HG03175 (cell line): Measurements from ENCODE around the gene DGCR2.

ENCODE experiments used
- ATAC-seq: cut with Tn5 transposase; IDR thresholded peaks from one replicate; pipeline ENCODE4 v1.9.1; 2021; ENCODE audit warnings: mild to moderate bottlenecking, moderate library complexity; ENCODE audit not compliant: unreplicated experiment

DGCR2 gene

DNA sequence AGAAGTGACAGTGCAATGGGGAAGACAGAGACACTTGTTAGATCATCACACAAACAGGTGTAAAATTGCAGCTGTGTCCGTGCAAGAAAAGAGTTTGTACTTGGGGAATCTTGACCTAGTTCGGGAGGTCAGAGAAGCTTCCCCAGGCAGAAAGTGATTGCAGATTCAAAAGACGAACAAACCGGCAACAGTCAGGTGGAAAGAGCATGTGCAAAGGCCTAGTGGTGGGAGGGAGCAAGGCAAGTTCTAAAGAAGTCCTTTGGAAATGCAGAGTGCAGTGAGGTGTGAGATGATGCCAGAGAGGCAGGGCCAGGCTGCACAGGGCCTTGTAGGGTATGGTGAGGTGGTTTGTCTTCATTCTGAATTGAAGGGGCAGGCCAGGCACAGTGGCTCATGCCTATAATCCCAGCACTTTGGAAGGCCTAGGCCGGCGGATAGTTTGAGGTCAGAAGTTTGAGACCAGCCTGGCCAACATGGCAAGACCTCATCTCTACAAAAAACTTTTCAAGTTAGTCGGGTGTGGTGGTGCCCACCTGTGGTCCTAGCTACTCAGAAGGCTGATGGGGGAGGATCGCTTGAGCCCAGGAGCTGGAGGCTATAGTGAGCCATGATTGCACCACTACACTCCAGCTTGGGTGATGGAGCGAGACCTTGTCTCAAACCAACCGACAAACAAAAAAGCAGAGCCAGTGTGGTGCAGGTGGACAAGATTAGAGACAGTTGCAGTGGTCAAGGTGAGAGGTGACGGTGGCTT is 24.2 kb upstream of the DGCR2 start:
- no peak for ATAC-seq

GRCh38 chr22:19143967-19144400 is 21.8 kb upstream of the DGCR2 start:
- peak; percentile 7 for ATAC-seq

- no peak for ATAC-seq
These were observed 21.0 kb upstream of the DGCR2 start for GRCh38 chr22:19143212-19143611.

GRCh38 chr22:19142394-19142793 is 20.2 kb upstream of the DGCR2 start:
- no peak for ATAC-seq

GRCh38 chr22:19139974-19140373 is 17.8 kb upstream of the DGCR2 start:
- no peak for ATAC-seq

DNA sequence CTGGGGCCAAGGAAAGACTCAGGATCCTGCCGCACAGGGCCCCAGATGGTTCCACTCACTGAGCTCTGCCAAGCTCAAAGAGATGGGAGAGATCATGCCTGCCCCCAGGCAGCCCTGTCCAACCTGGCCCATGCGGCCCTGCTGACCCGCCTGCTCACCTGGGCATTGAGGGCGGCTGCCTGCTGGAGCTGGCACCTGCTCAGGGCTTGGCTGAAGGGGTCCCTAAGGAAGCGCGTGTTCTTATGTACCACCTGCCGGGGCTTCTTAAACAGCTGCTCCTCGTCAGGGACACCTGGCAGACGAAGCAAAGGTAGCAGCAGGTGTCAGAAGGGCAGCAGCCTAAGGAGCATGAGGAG is 16.8 kb upstream of the DGCR2 start:
- no peak for ATAC-seq

DNA sequence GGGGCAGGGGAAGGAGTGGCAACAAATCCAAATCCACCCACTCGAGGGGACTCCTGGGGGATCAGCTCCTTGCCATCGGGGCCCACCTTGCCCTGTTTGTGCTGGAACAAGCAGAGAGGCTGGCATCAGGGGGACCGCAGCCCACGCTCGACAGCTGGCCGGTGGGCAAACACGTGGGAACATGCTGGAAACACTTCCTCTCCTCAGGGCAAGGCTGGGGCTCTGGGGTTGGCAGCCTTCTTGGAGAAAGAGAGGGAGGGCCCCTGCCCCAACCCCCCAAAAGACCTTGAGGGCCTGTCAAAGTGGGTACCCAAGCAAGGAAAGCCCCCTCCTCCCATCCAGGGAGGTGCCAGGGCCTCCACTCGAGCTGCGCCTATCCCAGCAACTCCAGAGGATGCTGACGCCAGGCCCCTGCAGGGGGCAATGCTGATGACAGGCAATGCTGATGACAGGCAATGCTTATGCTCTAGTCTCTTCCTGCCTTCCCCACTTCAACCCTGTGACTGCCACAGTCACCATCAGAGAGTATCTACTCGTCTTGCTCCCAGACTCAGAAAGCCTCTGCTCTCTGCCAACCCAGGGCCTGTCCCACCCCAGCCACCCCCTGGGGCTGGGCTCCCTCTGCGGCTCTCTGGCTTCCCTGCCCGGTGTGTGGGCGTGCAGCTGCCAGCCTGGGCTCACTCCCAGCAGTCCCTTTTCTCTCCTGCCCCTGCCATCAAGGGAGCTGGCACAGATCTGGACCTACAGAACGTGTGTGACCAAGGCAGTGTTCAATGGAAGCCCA is 16.2 kb upstream of the DGCR2 start:
- no peak for ATAC-seq

GRCh38 chr22:19137384-19138216 is 15.4 kb upstream of the DGCR2 start:
- ATAC-seq, result no peak

DNA sequence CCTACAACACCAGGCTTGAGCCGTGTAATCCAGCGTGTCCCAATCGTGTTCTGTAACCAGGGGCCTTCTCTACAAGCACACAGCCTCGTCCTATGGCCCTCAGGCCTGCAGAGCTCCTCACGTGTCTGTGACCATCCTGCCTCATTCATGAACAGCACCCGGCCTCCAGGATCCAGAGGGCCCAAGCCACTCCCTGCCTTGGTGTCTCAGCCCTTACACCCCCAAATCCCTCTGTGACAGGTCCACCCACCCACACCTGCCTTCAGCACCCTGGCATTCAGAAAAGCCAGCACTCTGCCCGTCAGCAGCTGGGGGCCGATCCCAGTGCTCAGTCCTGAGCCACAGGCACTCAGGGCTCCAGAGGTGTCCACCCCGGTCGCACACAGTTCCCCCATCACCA is 14.7 kb upstream of the DGCR2 start:
- no peak for ATAC-seq

DNA sequence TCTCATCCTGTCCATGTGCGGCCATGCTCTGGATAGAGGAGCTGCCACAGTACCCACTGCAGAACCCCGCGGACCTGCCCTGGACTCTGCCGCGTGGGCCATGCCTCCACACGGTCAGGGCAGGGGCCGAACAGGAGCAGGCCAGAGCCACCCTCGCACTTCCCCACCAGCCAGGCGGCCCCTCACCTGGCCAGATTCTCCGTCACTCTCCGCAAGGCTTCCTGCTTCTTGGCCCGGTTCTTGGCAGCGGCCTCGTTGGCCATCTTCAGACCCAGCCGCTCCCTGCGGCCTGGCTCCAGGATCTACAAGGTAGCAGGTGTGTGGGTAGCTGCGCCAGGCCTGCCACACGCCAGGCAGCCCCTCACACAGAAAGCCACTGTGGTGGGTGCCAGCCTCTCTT is 12.7 kb upstream of the DGCR2 start:
- no peak for ATAC-seq

DNA sequence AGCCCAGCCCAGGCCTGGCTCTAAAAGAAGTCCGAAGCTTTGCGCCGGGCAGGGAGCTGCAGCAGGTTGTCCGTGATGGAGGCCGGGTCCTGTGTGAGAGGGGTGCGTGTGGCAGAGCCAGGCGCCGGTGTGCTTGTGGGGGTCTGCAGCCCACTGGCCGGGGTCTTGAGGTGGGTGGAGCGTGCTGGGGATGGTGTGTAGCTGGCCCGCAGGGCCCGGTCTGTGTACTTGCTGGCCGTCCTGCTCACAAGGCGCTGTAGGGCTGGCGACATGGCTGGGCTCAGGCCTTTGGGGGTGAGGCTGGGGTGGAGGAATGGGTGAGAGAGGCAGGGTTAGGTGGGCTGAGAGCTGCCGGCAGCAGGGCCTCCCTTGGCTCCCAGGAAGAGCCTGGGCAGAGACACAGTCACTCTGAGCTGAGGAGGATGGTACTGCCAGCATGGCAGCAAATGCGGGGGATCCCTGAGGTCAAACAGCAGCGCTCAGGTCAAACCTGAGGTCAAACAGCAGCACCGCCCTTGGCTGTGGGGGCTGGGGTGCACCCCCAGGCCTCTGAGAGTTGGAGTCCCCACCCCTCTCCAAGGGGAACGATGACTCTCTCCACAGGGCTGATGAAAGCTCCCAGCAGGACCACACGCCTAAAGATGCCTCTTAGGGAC is 12.1 kb upstream of the DGCR2 start:
- no peak for ATAC-seq

- no peak for ATAC-seq
These were observed 11.3 kb upstream of the DGCR2 start for GRCh38 chr22:19133561-19133960.

GRCh38 chr22:19132693-19133400 is 10.6 kb upstream of the DGCR2 start:
- ATAC-seq, result no peak

GRCh38 chr22:19132153-19132552 is 9.9 kb upstream of the DGCR2 start:
- no peak for ATAC-seq

DNA sequence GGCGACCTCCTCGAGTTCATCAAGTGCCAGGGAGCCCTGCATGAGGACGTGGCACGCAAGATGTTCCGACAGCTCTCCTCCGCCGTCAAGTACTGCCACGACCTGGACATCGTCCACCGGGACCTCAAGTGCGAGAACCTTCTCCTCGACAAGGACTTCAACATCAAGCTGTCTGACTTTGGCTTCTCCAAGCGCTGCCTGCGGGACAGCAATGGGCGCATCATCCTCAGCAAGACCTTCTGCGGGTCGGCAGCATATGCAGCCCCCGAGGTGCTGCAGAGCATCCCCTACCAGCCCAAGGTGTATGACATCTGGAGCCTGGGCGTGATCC is 9.4 kb upstream of the DGCR2 start:
- no peak for ATAC-seq

- ATAC-seq, result no peak
These were observed 8.9 kb upstream of the DGCR2 start, which contains the start of gene TSSK2 for GRCh38 chr22:19130959-19131684. Gene TSSK2 (plus strand): TSS chr22:19131308. CDS start chr22:19131400, 92 bp downstream.

DNA sequence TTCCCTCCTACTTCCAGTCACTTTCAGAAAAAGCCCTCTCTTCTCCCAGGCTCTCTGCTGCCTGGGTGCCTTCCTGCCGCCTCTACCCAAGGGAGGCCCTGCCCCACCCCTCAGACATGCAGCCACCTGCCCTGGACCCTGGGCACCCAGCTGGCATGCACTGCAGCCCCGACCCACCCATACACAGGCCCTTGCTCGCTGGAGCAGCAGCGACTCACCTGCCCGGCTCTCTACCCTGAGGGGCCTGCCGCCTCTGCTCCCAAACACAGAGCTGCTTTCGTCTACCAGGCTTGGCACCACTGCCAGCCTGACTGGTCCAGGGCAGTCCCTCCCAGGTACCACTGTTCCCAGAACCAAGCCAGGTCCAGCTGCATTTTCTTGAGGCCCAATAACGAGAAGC is 7.7 kb upstream of the DGCR2 start:
- no peak for ATAC-seq

- no peak for ATAC-seq
These were observed 6.9 kb upstream of the DGCR2 start for GRCh38 chr22:19128946-19129727.

DNA sequence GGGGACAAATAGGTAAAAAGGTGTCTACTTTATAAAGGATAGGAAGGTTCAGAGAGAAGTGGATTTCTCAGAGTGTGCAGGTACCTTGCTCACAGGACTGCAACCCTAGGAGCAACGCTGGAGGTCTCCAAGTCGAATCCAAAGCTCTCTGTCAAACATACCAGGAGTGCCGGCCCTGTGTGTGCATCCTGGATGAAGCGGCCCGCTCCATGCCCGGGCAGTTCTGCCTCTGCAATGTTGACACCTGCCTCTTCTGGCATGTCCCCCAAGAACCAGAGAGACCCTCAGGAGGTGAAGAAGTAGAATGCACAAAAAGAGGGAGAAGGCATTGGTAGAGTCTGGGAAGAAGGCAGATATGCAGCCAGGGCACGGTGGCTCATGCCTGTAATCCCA is 5.8 kb upstream of the DGCR2 start:
- no peak for ATAC-seq
